Measurements from ENCODE around the gene IPO9. TPM values are rescaled to one million over a fixed set of nuclear protein-coding genes. Genes with fewer than 3 reads are reported as not detected.

The IPO9 gene
- total RNA-seq, 1 experiment from 2014 or later = 121 TPM

DNA sequence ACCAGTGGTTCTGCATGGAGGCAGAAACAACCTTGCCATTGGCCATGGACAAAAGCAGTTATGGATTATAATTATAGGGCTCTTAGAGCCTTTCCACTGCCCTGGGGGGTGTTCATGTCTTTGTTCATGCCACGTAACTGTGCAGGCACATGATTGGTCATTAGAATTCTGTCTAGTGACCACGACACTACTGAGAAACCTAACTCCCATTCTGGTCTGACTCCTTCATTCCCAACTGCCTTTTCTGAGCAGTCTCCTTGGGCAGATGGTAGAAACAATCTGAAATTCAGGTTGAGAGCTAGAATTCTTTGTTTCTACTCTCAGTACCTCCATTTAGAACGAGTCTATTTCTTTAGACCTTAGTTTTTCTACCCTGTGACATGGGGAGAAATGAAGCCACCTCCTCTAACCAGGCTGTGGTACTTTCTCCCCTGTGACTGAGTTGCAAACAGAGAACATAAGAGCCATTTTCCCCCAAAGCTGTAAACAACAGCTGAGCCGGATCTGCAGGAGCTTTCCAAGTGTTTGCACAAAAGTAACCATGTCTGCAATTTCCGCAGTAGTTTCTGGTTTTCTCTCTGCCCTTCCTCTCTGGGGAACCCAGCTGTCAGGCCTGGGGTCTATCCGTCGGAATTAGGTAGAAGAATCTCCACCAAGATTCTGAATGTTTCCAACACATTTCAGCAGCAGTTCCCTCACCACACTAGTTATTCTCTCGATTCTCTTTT is 37.7 kb upstream of the IPO9 start:
- H3K36me3 ChIP-seq (ENCODE audit: insufficient read depth, low read length, poor library complexity, severe bottlenecking) = peaks cover 31% of the 10 kb centered on the region
- peak overlapping the region; percentile 78 for H3K27ac ChIP-seq (ENCODE audit: low read depth, low read length, poor library complexity, severe bottlenecking)
- BruUV-seq (replicated peaks) = no TSS peak
- peaks cover 40% of the 10 kb centered on the region for H3K4me1 ChIP-seq (ENCODE audit: insufficient read depth, low read length, poor library complexity, severe bottlenecking)
- H3K4me3 ChIP-seq (ENCODE audit: low read depth, low read length, poor library complexity, severe bottlenecking) = no peak overlapping the region
- H3K27me3 ChIP-seq (replicated peaks; ENCODE audit: insufficient read depth, low read depth, low read length, poor library complexity) = no peaks in the 10 kb centered on the region
- ChIA-PET CTCF (interaction anchor here (1.1 to 3.2 kb wide), 4 partner anchors 82 to 355 kb away, joined by 5 to 15 read pairs (median 8); no protein-coding TSS in a partner anchor), POLR2A (ENCODE audit: low non-redundant PET) (no interaction called here)
- no peak for TF ChIP-seq EZH2 (IDR thresholded peaks at IDR 0.05; ENCODE audit: borderline replicate concordance, low read depth, low read length, poor library complexity, severe bottlenecking)
- TF ChIP-seq, protein P1, sequence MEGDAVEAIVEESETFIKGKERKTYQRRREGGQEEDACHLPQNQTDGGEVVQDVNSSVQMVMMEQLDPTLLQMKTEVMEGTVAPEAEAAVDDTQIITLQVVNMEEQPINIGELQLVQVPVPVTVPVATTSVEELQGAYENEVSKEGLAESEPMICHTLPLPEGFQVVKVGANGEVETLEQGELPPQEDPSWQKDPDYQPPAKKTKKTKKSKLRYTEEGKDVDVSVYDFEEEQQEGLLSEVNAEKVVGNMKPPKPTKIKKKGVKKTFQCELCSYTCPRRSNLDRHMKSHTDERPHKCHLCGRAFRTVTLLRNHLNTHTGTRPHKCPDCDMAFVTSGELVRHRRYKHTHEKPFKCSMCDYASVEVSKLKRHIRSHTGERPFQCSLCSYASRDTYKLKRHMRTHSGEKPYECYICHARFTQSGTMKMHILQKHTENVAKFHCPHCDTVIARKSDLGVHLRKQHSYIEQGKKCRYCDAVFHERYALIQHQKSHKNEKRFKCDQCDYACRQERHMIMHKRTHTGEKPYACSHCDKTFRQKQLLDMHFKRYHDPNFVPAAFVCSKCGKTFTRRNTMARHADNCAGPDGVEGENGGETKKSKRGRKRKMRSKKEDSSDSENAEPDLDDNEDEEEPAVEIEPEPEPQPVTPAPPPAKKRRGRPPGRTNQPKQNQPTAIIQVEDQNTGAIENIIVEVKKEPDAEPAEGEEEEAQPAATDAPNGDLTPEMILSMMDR (conservative IDR thresholded peaks at IDR 0.05; ENCODE audit: low read depth, low read length) = no peak
- intact Hi-C loops (cut with micrococcal nuclease; ENCODE audit: unreplicated experiment) = no loop called here
- H3K9me3 ChIP-seq (ENCODE audit: low read depth, low read length, poor library complexity, severe bottlenecking) = no peaks in the 10 kb centered on the region
- peak; percentile 87 for DNase-seq (ENCODE audit: low spot score)

- Histone ChIP-seq H3K4me1 (ENCODE audit: insufficient read depth, low read length, poor library complexity, severe bottlenecking) (peaks cover 40% of the 10 kb centered on the region), H3K4me3 (ENCODE audit: low read depth, low read length, poor library complexity, severe bottlenecking) (no peak overlapping the region), H3K27ac (ENCODE audit: low read depth, low read length, poor library complexity, severe bottlenecking) (peak overlapping the region; percentile 78), H3K27me3 (replicated peaks; ENCODE audit: insufficient read depth, low read depth, low read length, poor library complexity) (no peaks in the 10 kb centered on the region), H3K36me3 (ENCODE audit: insufficient read depth, low read length, poor library complexity, severe bottlenecking) (peaks cover 25% of the 10 kb centered on the region), H3K9me3 (ENCODE audit: low read depth, low read length, poor library complexity, severe bottlenecking) (no peaks in the 10 kb centered on the region)
- no peak for TF ChIP-seq EZH2 (IDR thresholded peaks at IDR 0.05; ENCODE audit: borderline replicate concordance, low read depth, low read length, poor library complexity, severe bottlenecking)
- TF ChIP-seq, protein P1 (conservative IDR thresholded peaks at IDR 0.05; ENCODE audit: low read depth, low read length) = no peak
- intact Hi-C loops (cut with micrococcal nuclease; ENCODE audit: unreplicated experiment) = loop anchor here (1.0 kb wide), 2 partner anchors 141 to 261 kb away; no protein-coding TSS in a partner anchor
- no TSS peak for BruUV-seq (replicated peaks)
- POLR2A ChIA-PET (ENCODE audit: low non-redundant PET) = no interaction called here
- CTCF ChIA-PET = interaction anchor here (1.1 to 3.2 kb wide), 5 partner anchors 8 to 356 kb away, joined by 3 to 15 read pairs (median 5); no protein-coding TSS in a partner anchor
- DNase-seq (ENCODE audit: low spot score) = peak; percentile 93
Measured at GRCh38 chr1:201791779-201792173, 37.2 kb upstream of the IPO9 start.

- Histone ChIP-seq H3K4me3 (ENCODE audit: low read depth, low read length, poor library complexity, severe bottlenecking) (no peak overlapping the region), H3K36me3 (ENCODE audit: insufficient read depth, low read length, poor library complexity, severe bottlenecking) (peaks cover 19% of the 10 kb centered on the region)
Measured at GRCh38 chr1:201792534-201793305, 36.2 kb upstream of the IPO9 start.

More at GRCh38 chr1:201792534-201793305, 36.2 kb upstream of the IPO9 start:
- no TSS peak for BruUV-seq (replicated peaks)
- POLR2A ChIA-PET (ENCODE audit: low non-redundant PET) = interaction anchor here (0.6 kb wide), 1 partner anchor 82 kb away, joined by 3 read pairs; no protein-coding TSS in a partner anchor
- Histone ChIP-seq H3K27me3 (replicated peaks; ENCODE audit: insufficient read depth, low read depth, low read length, poor library complexity) (no peaks in the 10 kb centered on the region), H3K4me1 (ENCODE audit: insufficient read depth, low read length, poor library complexity, severe bottlenecking) (peaks cover 40% of the 10 kb centered on the region), H3K9me3 (ENCODE audit: low read depth, low read length, poor library complexity, severe bottlenecking) (no peaks in the 10 kb centered on the region), H3K27ac (ENCODE audit: low read depth, low read length, poor library complexity, severe bottlenecking) (peak overlapping the region; percentile 78)
- peak; percentile 91 for DNase-seq (ENCODE audit: low spot score)
- CTCF ChIA-PET = interaction anchor here (0.5 to 3.3 kb wide), 17 partner anchors 9 to 357 kb away, joined by 3 to 104 read pairs (median 5); no protein-coding TSS in a partner anchor
- TF ChIP-seq, protein P1 (conservative IDR thresholded peaks at IDR 0.05; ENCODE audit: low read depth, low read length) = peak; percentile 98
- no peak for TF ChIP-seq EZH2 (IDR thresholded peaks at IDR 0.05; ENCODE audit: borderline replicate concordance, low read depth, low read length, poor library complexity, severe bottlenecking)
- intact Hi-C loops (cut with micrococcal nuclease; ENCODE audit: unreplicated experiment) = loop anchor here (1.0 kb wide), 4 partner anchors 83 to 262 kb away; no protein-coding TSS in a partner anchor

All from A673 (cell line).